Nephron (organoid): ENCODE data around the gene COMMD7.
"Not testable (repeated sequence)": the region's sequence is repeated elsewhere in the genome, so short reads cannot be mapped to it uniquely, and the experiment has no call there.

Experiments
- H3K27ac Mint-ChIP-seq, 3 experiments: 2 replicates each; pipeline ENCODE4 v1.8.0; 2020; ENCODE audit warnings: mixed read lengths in 3 of 3, mild to moderate bottlenecking in 2 of 3, moderate library complexity in 1 of 3
- H3K27me3 Mint-ChIP-seq: 2 replicates; pipeline ENCODE4 v1.8.0; 2021; ENCODE audit warnings: low read depth, mild to moderate bottlenecking, moderate library complexity, mixed read lengths
- H3K36me3 Mint-ChIP-seq: 2 replicates; pipeline ENCODE4 v1.8.0; 2020; ENCODE audit warnings: low read depth, mixed read lengths
- H3K4me1 Mint-ChIP-seq: 2 replicates; pipeline ENCODE4 v1.8.0; 2020; ENCODE audit warnings: mixed read lengths
- H3K4me3 Mint-ChIP-seq, 3 experiments: 2 replicates each; pipeline ENCODE4 v1.8.0; 2020; ENCODE audit warnings: mild to moderate bottlenecking in 3 of 3, mixed read lengths in 3 of 3, moderate library complexity in 2 of 3
- H3K9me3 Mint-ChIP-seq: 2 replicates; pipeline ENCODE4 v1.8.0; 2020; ENCODE audit warnings: mixed read lengths
- TF ChIP-seq, protein P1 (sequence below), 3 experiments: fragments of 200-600 bp; sonication (generic); IDR thresholded peaks; one replicate each; pipeline ENCODE4 v1.5.0; 2021; ENCODE audit warnings: antibody characterized with exemption in 3 of 3; ENCODE audit not compliant: unreplicated experiment in 3 of 3

The COMMD7 gene

DNA sequence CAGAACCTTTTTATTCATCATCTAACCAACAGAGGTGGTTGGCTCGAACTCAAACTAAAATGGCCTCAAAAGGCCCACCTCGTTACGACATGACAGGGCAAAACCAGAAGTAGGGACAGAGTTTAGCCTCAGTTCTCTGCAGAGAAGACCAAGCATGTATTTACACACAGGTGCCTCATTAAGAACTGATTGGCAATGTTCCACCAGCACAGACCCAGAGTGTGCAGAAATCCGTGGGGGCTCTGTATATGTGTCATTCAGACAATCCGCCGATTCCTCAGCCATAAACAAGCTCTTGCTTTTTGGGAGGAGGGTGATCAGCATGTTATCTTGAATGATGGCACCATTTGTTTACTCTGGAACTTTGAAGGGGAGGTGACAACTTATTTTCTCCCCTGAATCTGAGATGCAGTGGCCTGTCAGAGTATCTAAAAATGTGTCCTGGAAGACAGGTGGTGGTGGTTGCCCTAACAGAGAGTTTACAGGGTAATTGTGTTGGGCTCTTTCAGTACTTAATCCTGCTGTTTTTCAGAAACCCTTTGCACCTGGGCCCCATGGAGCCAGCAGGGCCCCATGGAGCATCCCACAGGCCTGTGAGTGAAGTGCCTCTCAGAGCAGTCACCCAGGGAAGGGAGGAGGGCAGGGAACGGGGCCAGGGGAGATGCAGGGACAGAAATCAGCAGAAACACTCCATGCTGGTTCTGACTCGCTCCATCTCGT is 40.4 kb downstream of the COMMD7 start:
- TF ChIP-seq, protein P1, sequence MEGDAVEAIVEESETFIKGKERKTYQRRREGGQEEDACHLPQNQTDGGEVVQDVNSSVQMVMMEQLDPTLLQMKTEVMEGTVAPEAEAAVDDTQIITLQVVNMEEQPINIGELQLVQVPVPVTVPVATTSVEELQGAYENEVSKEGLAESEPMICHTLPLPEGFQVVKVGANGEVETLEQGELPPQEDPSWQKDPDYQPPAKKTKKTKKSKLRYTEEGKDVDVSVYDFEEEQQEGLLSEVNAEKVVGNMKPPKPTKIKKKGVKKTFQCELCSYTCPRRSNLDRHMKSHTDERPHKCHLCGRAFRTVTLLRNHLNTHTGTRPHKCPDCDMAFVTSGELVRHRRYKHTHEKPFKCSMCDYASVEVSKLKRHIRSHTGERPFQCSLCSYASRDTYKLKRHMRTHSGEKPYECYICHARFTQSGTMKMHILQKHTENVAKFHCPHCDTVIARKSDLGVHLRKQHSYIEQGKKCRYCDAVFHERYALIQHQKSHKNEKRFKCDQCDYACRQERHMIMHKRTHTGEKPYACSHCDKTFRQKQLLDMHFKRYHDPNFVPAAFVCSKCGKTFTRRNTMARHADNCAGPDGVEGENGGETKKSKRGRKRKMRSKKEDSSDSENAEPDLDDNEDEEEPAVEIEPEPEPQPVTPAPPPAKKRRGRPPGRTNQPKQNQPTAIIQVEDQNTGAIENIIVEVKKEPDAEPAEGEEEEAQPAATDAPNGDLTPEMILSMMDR (IDR thresholded peaks at IDR 0.05; ENCODE audit: unreplicated experiment in 3 of 3): no peak
- no peaks in the 10 kb centered on the region for H3K27me3 Mint-ChIP-seq
- H3K4me1 Mint-ChIP-seq: peaks cover 27% of the 10 kb centered on the region
- peaks cover 46% of the 10 kb centered on the region for H3K36me3 Mint-ChIP-seq
- H3K9me3 Mint-ChIP-seq: no peaks in the 10 kb centered on the region
- H3K27ac Mint-ChIP-seq: peak overlapping the region; percentile 6 to 65 (median 57)
- H3K4me3 Mint-ChIP-seq: no peak overlapping the region

- H3K27me3 Mint-ChIP-seq: no peaks in the 10 kb centered on the region
- TF ChIP-seq, protein P1 (IDR thresholded peaks at IDR 0.05; ENCODE audit: unreplicated experiment in 3 of 3): no peak
- H3K27ac Mint-ChIP-seq: no peak overlapping the region
- H3K4me1 Mint-ChIP-seq: peaks cover 3% of the 10 kb centered on the region
- no peaks in the 10 kb centered on the region for H3K9me3 Mint-ChIP-seq
- H3K36me3 Mint-ChIP-seq: peaks cover 24% of the 10 kb centered on the region
- no peak overlapping the region for H3K4me3 Mint-ChIP-seq
Measured at GRCh38 chr20:32697608-32698007, 45.7 kb downstream of the COMMD7 start.

GRCh38 chr20:32695089-32695488 is 48.2 kb downstream of the COMMD7 start:
- Mint-ChIP-seq H3K4me1 (no peaks in the 10 kb centered on the region), H3K27ac (no peak overlapping the region), H3K4me3 (no peak overlapping the region), H3K36me3 (peaks cover 7% of the 10 kb centered on the region), H3K9me3 (no peaks in the 10 kb centered on the region), H3K27me3 (no peaks in the 10 kb centered on the region)
- TF ChIP-seq, protein P1 (IDR thresholded peaks at IDR 0.05; ENCODE audit: unreplicated experiment in 3 of 3): no peak

DNA sequence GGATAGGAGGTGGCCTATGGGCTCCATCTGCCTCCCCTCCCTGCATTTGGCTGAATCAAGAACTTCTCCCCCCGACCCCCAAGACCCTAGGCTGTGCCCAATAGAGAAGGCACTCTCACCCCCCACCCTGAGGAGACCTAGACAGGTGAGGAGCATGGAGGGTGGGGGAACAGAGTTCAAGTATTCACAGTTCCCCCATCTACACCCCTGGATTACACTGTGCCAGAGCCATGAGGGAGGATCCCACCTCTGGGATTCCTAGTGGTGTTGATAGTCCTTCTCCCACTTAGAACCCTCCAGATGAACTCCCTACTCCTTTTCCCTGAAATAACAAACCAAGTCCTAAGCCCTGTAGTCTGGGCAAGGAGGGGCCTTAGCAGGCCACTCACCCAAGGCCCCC is 54.3 kb downstream of the COMMD7 start:
- not testable (repeated sequence) for H3K4me3 Mint-ChIP-seq, H3K9me3 Mint-ChIP-seq, H3K27me3 Mint-ChIP-seq, H3K4me1 Mint-ChIP-seq, H3K36me3 Mint-ChIP-seq, H3K27ac Mint-ChIP-seq

- Mint-ChIP-seq H3K9me3 (no peaks in the 10 kb centered on the region), H3K36me3 (no peaks in the 10 kb centered on the region), H3K27ac (peak overlapping the region in 1 of 3 experiments; percentile 13), H3K4me1 (peaks cover 18% of the 10 kb centered on the region), H3K4me3 (no peak overlapping the region), H3K27me3 (no peaks in the 10 kb centered on the region)
- TF ChIP-seq, protein P1 (IDR thresholded peaks at IDR 0.05; ENCODE audit: unreplicated experiment in 3 of 3): no peak
Measured at GRCh38 chr20:32687180-32687532, 56.1 kb downstream of the COMMD7 start.

- H3K4me3 Mint-ChIP-seq: no peak overlapping the region
- H3K27ac Mint-ChIP-seq: peak overlapping the region in 1 of 3 experiments; percentile 96
- peaks cover 21% of the 10 kb centered on the region for H3K4me1 Mint-ChIP-seq
- no peaks in the 10 kb centered on the region for H3K27me3 Mint-ChIP-seq
- H3K9me3 Mint-ChIP-seq: no peaks in the 10 kb centered on the region
- no peaks in the 10 kb centered on the region for H3K36me3 Mint-ChIP-seq
- TF ChIP-seq, protein P1 (IDR thresholded peaks at IDR 0.05; ENCODE audit: unreplicated experiment in 3 of 3): no peak
Measured at GRCh38 chr20:32686530-32687179, 56.6 kb downstream of the COMMD7 start.
